ENCODE data around the gene PRDX4.
"Not testable (repeated sequence)": the region's sequence is repeated elsewhere in the genome, so short reads cannot be mapped to it uniquely, and the experiment has no call there.

Gene PRDX4

DNA sequence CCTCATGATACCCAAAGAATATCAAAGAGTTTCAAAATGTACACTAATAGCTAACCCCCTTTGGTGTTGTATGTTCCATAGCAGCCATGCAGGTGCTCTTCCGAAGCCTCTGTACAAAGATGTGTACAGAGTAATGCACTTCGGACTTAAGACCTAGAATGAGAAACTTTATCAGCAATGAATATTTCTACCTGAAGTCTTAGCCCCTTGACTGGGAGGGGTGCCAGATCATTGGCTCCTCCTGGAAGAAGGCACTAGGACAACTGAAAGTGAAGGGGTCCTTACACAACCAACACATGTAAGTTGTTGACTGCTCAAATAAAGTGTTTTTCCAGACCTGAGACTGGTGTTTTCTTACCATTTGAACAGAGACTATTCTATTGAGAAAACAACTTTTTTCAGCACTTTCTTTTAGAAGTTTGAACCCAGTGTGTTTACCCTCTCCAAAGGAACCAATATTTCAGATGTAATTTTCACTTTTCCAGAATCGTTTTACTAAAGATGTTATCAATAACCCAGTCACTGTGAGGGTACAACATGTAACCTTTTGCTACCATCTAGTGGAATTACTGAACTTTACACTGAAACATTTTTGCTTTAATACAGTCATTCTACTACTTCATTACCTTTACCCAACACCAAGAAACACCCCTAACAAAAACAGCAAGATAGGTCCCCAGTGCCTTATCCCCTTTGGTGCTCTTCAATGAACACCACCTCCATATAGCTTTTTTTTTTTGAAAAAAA lies 33.3 kb upstream of the PRDX4 start:
- no peak for TF ChIP-seq ZFX (IDR thresholded peaks at IDR 0.05; ENCODE audit: borderline replicate concordance)
- TF ChIP-seq, protein P1, sequence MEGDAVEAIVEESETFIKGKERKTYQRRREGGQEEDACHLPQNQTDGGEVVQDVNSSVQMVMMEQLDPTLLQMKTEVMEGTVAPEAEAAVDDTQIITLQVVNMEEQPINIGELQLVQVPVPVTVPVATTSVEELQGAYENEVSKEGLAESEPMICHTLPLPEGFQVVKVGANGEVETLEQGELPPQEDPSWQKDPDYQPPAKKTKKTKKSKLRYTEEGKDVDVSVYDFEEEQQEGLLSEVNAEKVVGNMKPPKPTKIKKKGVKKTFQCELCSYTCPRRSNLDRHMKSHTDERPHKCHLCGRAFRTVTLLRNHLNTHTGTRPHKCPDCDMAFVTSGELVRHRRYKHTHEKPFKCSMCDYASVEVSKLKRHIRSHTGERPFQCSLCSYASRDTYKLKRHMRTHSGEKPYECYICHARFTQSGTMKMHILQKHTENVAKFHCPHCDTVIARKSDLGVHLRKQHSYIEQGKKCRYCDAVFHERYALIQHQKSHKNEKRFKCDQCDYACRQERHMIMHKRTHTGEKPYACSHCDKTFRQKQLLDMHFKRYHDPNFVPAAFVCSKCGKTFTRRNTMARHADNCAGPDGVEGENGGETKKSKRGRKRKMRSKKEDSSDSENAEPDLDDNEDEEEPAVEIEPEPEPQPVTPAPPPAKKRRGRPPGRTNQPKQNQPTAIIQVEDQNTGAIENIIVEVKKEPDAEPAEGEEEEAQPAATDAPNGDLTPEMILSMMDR (IDR thresholded peaks at IDR 0.05), result no peak
- no peak overlapping the region for H3K27ac ChIP-seq

DNA sequence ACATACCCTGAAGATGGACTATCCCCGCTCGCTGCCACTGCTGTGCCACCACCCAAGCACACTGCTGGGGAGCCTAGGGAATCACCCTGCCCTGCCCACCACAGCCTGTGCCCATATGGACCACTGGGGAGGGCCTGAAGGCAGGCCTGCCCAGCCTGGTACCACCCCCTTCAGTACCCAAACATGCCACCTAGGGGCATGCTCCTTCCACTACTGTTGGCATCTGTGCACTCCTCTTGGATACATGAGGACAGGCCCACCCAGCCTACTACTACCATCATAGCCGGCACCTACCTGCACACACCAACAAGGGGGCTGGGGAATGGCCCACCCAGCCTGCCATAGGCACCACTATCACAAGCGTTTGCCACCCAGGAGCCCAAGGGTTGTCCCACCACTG lies 30.1 kb upstream of the PRDX4 start:
- H3K27ac ChIP-seq, result no peak overlapping the region
- no peak for TF ChIP-seq ZFX (IDR thresholded peaks at IDR 0.05; ENCODE audit: borderline replicate concordance)
- TF ChIP-seq, protein P1 (IDR thresholded peaks at IDR 0.05), result no peak

DNA sequence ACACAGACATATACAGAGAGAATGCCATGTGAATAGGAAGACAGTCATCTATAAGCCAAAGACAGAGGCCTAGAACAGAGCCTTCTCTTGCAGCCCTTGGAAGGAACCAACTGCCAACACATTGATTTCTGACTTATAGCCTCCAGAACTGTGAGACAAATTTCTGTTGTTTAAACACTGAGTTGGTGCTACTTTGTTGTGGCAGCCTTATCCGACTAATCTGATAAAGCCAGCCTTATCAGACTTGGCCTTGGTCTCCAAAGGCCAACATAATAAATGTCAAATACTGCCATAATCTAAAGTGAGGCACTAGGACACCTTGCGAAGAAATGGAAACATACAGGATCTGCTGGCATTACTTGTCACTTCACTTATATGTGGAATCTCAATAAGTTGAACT lies 24.3 kb upstream of the PRDX4 start:
- no peak for TF ChIP-seq ZFX (IDR thresholded peaks at IDR 0.05; ENCODE audit: borderline replicate concordance)
- TF ChIP-seq, protein P1 (IDR thresholded peaks at IDR 0.05), result no peak
- no peak overlapping the region for H3K27ac ChIP-seq

DNA sequence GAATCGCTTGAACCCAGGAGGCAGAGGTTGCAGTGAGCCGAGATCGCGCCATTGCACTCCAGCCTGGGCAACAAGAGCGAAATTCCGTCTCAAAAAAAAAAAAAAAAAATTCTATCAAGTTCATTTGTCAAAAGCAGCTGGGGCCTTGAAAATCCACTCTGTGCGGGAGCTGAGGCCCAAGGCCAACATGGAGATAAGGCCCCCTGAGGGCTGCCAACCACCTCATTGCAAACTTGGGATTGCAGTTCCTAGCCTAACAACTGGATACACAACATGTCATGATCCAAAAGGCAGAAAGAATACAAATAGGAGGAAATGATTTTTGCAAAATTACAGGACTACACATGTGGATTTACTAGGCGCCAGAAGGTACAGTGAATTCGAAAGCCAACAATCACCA lies 22.5 kb upstream of the PRDX4 start:
- no peak for TF ChIP-seq ZFX (IDR thresholded peaks at IDR 0.05; ENCODE audit: borderline replicate concordance)
- TF ChIP-seq, protein P1 (IDR thresholded peaks at IDR 0.05), result no peak
- no peak overlapping the region for H3K27ac ChIP-seq

DNA sequence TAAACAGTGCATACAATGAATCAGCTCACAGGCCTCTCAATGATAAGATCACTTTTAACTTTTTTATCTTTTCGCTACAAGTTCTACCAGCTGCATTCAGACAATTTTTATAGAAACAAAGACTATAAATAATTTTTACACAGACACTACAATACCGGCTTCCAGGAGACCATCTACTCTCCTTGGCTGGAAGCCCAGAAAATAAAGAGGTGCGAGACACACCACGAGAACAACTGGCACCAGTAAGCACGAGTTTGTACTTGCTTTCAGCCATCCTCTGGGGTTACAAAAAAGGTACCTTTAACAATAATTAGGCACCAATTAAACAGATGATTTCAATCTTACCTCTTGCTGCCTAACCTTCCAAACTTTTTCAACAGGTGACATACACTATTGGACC lies 11.2 kb upstream of the PRDX4 start:
- TF ChIP-seq ZFX (IDR thresholded peaks at IDR 0.05; ENCODE audit: borderline replicate concordance), result no peak
- TF ChIP-seq, protein P1 (IDR thresholded peaks at IDR 0.05), result no peak
- no peak overlapping the region for H3K27ac ChIP-seq

DNA sequence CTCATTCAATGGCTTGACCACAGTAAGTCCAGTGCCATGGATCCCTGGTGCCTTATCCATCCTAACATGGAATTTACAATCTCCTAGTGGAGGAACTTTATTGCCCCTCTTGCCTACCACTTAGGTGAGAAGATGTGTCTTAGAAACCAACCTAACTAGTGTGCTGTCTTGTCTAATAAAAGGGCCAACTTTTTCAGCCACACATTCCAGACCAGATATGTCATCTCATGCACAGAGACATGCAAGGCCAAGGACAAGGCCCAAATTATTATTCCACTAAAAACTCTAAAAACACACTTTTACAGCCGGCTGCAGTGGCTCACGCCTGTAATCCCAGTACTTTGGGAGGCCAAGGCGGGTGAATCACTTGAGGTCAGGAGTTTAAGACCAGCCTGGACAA lies 10.6 kb upstream of the PRDX4 start:
- no peak for TF ChIP-seq ZFX (IDR thresholded peaks at IDR 0.05; ENCODE audit: borderline replicate concordance)
- TF ChIP-seq, protein P1 (IDR thresholded peaks at IDR 0.05), result no peak
- H3K27ac ChIP-seq, result no peak overlapping the region

DNA sequence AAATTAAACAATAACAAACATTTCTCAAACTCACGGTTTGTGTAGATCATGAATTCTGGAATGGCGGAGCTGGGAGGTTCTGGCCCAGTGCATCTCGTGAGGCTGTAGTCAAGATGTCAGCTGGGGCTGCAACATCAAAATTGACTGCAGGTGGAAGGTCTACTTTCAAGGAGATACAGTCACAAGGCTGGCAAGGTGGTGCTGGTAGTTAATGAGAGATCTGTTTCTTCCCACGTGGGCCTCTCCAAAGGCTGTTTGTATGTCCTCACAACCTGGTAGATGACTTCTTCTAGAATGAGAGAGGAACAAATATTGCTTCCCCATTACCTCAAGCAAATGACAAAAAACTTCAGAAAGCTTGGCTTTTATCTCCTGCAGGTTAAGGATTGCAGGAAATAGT lies 8.0 kb upstream of the PRDX4 start:
- no peak overlapping the region for H3K27ac ChIP-seq
- TF ChIP-seq, protein P1 (IDR thresholded peaks at IDR 0.05), result no peak
- no peak for TF ChIP-seq ZFX (IDR thresholded peaks at IDR 0.05; ENCODE audit: borderline replicate concordance)

DNA sequence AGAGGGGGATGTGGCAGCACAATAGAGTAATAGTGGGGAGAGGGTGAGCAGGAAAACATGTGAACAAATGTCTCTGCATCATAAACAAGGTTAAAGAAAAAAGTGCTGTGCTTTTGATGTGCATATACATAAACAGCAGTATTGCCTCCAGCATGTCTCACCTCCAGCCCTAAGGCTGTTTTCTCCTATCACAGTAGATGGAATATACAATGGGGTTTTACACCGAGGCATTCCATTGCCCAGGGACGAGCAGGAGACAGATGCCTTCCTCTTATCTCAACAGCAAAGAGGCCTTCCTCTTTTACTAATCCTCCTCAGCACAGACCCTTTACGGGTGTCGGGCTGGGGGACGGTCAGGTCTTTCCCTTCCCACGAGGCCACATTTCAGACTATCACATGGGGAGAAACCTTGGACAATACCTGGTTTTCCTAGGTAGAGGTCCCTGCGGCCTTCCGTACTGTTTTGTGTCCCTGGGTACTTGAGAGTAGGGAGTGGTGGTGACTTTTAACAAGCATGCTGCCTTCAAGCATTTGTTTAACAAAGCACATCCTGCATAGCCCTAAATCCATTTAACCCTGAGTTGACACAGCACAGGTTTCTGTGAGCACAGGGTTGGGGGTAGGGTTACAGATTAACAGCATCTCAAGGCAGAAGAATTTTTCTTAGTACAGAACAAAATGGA lies 7.1 kb upstream of the PRDX4 start:
- not testable (repeated sequence) for H3K27ac ChIP-seq
